Measurements from ENCODE around the gene MAPKAPK2. TPM values are rescaled to one million over a fixed set of nuclear protein-coding genes. Genes with fewer than 3 reads are reported as not detected.

Gene MAPKAPK2
- total RNA-seq, 1 donor from 2014 or later: 98.5 TPM

DNA sequence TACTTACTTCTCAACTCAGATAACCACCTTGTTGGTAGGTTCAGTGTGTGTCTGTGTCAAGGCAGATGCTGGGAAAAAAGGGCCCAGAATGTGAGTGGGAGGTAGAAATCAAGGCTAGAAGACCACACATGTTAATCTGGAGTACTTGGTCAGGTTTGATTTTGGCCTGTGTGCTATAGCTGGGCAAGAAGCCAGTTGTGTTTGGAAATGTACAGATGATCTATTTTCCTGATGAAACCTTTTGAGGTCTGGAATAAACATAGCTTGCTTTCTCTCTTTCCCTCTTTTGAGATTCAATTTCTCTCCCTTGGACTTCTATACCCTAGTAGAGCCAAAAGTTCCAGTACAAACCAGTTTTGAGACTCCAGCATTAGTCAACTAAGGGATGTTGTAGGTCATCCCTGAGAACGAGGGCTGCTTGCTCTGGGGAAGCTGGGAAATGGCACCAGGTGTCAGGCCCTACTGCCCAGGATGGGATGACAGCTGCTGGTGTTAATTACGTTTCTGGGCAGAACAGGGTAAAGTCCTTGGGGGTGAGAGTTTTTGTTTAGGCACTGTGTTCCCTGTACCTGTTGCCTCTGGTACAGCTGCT is 15.8 kb downstream of the MAPKAPK2 start:
- intact Hi-C loops (cut with micrococcal nuclease): no loop called here

DNA sequence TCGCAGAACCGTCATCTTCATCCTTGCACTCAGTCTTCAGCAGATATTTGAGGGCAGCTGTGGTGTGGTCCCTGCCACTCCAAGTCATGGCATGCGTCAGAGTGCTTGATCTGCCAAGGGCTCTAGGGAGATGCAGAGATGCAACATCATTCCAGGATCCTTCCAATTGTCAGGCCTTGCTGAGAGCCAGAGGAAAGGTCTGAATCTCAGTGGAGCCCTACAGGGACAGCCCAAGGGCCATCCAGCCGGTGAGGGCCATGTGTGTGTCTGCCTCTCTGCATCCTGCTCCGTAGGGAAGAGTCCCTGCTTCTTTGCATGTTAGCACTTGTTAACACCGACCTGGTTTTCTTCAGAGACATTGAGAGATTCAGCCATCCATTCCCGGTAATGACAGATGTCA is 17.6 kb downstream of the MAPKAPK2 start:
- intact Hi-C loops (cut with micrococcal nuclease): no loop called here

DNA sequence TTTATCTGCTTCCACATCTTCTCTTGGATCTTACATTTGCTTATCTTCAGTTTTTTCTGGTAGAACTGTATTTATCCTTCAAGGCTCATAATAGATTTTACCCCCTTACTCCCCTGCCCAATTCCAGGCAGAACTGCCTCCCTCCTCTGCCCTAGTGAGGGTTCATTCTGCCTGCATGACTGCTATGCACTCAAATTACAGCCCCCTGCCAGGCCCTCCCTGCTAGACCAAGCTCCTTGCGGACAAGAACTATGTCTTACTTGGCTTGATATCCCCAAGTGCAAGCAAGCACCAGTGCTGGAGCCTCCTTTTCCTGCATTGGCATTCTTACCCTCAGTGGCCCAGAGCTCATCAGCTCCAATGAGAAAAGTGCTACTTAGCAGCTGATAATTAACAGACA is 18.1 kb downstream of the MAPKAPK2 start:
- intact Hi-C loops (cut with micrococcal nuclease): loop anchor here (1.0 kb wide), 2 partner anchors 14 to 17 kb away; no protein-coding TSS in a partner anchor

DNA sequence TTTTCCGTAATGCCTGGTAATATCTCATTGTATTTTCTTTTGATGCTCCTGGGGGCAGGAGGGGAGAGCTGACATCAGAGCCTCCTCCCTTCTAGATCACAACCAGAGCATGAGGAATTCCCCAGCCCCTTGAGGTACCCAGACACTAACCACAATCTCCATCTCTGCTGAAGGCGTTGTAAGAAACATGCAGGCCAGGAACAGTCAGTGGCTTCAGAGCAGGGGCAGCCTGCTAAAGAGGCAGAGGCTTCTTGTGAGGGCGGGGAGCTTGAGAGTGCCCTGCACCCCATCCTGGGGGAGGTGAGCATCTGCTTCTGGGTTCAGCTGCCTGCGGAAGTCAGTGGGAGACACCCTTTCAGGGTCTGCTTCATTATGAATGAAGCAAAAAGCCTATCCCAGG is 19.0 kb downstream of the MAPKAPK2 start:
- intact Hi-C loops (cut with micrococcal nuclease): loop anchor here (1.0 kb wide), 2 partner anchors 14 to 17 kb away; no protein-coding TSS in a partner anchor

DNA sequence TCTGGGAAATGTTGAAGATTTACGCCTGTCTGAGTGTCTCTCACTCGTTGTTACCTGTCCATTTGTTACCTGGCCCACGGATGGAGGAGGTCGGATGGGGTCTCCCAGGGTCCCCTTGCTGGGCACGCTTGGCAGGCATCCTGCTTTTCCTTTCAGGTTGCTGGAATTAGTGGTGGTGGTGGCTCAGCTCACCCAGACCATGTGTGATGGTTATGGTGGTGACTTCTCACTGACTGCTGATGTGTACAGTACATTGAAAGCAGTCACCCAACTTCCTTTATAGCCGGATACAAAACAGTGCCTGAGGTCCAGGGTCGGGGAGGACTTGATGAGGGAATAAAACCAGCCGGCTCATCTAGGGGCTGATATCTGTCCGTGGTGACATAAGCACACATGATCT is 19.5 kb downstream of the MAPKAPK2 start:
- intact Hi-C loops (cut with micrococcal nuclease): no loop called here

DNA sequence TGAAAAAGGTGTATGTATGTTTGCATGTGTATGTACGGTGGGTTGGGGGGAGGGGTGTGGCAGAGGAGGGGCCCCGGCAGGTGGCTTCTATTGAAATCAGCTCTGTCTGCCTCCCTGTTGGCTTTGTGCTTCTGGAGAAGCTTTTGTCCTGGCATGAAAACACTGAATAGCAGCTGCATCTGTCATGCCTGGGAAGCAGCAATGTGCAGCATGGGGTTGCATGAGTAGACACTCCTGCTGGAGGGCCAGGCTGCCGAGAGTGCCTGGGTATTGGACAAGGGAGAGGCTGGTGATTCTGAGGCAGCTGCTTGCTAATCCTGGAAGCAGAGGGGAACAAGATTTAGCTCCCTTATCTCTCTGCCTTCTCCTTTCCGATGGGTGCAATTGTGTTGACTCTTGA is 20.5 kb downstream of the MAPKAPK2 start:
- intact Hi-C loops (cut with micrococcal nuclease): no loop called here

DNA sequence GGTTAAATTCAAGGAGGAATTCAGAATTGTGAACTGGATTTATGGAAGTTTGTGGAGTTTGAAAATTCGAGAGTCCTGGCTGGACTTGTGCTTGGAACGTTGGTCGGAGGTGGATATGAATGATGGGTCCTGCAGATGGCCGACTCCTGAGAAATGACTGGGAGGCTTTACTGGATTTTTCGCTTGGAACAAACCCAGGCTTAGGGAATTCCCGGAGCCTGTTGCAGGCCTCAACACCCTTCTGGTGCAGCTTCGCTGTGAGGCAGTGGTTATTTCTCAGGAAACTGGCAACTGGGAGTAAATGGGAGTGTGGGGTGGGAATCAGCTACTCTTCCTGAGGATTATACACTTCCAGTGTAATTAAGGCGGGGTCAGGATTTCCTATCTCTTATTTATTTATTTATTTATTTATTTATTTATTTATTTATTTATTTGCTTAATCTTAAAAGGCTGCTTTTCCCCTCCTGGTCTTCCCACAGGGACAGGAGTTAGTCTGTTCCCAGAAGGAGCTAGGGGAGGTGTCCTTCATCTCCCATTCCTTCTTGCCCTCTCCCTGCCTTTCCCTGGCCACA is 21.1 kb downstream of the MAPKAPK2 start:
- intact Hi-C loops (cut with micrococcal nuclease): no loop called here

DNA sequence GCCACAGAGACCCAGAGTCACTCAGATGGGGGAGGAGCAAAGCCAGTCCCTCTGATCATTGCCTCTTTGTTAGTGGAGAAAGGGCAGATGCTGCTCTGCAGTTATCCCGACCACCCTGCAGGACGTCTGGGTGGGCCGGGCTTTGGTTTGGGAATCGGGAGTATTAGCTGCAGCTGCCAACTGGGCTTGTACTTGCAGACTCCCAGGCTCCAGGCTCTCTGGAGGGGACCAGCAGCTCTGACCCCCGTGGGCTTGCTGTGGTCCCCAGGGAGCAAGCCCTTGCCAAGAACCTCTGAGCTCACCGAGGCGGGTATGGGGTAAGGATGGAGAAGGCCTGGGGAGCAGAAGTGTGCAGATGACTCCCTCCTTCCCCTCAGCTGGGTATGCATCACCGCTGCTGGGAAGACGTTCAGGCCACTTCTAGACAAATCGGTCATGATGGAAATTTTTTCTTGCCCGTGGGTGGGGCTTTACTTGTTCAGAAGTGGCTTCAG is 21.6 kb downstream of the MAPKAPK2 start:
- intact Hi-C loops (cut with micrococcal nuclease): no loop called here

DNA sequence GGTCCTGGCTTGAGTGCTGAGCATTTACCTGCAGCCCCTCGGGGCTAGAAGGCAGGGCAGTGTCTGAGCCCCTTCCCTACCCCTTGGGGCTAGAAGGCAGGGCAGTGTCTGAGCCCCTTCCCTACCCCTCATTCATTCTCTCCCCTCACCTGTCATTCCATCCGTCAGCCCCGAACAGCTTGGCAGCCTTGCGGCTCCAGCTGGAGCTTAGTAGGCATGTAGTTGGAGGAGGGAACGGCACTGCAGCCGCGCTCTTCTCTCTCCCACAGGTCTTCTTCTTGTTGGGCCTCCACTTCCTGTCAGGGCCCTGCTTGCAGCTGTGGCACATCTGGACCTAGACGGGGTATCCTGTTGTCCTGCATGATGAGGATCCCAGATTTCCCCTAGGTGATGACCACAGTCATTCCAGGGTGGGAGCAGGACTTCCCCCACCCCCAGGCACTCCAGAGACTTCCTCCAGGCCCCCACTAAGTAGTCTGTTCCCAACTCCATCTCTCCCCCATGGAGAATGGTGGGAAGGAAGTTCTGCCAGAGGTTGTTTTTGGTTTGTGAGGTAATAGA is 22.2 kb downstream of the MAPKAPK2 start:
- intact Hi-C loops (cut with micrococcal nuclease): no loop called here

DNA sequence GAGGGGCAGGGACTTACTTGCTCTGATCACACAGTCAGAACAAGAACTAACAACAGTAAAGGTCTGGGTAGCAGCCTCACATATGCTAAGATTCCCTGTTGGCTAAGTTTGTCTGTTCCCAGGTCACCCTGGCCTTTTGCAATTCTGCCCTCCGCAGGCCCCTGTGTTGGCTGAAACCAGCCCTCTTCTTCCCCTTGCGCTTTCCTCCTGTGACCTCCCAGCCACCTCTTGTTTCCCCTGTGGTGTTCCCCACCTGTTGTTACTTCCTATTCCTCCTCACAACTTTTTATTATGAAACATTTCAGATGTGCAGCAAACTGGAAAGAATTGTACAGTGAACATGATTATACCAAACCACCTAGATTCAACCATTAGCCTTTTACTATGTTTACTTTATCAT is 23.4 kb downstream of the MAPKAPK2 start:
- intact Hi-C loops (cut with micrococcal nuclease): no loop called here

DNA sequence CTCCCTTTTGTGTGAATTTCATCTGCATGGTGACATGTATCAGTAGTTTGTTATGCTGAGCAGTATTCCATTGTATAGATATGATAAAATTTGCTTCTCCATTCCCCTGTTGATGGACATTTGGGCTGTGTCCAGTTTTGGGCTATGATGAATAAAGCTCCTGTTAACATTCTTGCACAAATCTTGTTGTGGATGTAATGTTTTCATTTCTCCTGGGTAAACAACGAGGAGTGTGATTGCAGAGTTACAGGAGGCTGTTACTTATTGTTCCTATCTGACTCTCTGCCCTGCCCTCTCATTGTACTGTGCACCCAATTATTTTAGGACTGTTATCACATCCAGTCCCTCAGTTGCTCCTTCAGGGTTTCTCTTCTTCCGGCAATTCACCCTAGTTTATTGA is 24.2 kb downstream of the MAPKAPK2 start:
- intact Hi-C loops (cut with micrococcal nuclease): no loop called here

DNA sequence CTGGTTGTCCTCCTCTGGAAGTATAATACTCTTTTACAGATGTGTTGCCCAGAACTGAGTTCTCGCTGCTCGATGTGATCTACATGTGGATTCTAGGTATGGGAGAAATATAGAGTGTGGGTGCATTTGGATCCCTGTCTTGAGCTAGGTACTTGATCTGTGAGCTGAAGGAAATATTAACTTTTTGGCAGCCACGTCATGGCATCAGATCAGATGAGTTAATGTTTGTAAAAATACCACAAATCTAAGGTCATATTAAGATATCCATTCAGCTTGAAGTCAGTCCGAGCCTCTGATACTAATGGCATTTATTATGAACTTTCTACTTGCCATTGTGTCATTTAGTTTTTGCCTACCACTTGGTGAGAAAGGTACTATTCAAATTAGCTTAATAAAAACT is 24.6 kb downstream of the MAPKAPK2 start:
- intact Hi-C loops (cut with micrococcal nuclease): no loop called here

DNA sequence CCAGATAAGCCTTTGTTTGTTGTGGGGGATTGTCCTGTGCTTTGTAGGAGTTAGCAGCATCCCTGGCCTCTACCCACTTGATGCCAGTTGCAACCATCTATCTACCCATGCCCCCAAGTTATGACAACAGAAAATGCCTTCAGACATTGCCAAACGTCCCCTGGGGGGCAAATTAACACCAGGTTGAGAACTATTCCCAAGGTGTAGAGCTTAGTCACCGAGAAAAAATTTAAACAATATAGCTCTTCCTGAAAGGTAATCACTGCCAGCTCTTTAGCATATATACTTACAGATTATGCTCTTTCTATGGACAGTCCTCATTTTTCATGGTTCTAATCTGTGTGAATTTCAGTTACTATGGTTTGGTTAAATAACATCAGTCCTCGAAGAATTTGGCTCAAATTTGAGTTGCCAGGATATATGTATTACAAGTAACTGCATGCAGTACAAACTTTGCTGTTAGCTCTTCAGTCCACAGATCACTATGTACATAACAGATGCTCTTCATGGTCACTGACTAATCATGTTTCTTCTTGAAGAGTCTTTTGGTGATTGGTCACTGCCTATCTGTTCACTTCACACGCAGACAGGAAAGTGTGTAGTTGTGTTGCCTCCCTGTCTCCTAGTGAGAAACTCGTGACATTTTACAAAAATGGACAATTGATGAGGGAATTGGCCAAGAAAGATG is 25.2 kb downstream of the MAPKAPK2 start:
- intact Hi-C loops (cut with micrococcal nuclease): no loop called here

DNA sequence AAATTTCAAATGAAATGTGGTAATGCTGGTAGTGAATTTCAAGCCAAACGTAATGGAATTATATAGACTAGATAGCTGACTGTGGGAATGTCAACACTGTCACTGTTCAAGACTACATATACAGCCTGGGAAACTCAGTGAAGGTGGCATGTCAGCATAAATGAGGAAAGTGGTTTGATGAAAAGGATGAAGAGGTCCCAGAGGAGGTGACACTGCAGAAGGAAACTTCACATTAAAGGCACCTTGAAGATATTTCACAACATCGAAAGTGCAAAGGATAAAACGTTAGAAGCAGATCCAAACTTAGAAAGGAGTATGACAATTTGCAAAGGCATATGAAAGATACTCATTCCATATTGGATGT is 25.7 kb downstream of the MAPKAPK2 start:
- intact Hi-C loops (cut with micrococcal nuclease): no loop called here

DNA sequence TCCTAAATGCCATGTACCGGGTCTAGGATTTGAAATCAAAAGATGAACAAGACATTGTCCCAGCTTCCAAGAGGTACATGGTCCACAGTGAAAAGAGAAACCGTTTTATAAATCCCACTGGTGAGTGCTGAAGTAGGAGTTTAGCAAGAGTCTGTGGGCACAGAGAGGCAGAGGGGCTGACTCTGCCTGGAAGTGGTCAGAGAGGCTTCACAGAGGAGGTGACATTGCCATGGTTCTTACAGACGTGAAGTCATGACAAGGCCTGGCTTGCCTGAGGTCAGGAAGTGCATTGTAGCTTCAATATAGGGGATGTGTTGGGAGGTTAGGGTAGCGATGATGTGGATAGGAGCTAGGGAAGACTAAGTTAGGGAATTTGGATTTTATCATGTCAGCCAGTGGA is 28.4 kb downstream of the MAPKAPK2 start:
- intact Hi-C loops (cut with micrococcal nuclease): no loop called here

DNA sequence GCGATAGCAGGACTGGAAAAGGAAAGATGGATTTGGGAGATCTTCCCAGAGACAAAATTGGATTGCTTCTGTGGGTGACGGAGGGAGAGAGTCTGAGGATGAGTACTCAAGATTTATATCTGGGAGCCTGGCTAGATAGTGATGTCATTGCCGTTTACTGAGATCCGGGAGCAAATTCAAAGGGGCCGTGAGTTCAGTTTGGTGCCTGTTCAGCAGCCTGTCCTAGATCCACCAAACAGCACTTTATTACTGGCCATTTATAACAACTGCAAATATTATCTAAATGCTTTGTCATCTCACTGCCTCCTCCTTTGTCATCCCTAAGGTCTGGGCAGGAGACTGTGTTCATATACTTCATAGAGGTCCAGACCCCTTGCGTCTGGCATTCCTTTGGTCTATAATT is 29.2 kb downstream of the MAPKAPK2 start:
- intact Hi-C loops (cut with micrococcal nuclease): no loop called here

DNA sequence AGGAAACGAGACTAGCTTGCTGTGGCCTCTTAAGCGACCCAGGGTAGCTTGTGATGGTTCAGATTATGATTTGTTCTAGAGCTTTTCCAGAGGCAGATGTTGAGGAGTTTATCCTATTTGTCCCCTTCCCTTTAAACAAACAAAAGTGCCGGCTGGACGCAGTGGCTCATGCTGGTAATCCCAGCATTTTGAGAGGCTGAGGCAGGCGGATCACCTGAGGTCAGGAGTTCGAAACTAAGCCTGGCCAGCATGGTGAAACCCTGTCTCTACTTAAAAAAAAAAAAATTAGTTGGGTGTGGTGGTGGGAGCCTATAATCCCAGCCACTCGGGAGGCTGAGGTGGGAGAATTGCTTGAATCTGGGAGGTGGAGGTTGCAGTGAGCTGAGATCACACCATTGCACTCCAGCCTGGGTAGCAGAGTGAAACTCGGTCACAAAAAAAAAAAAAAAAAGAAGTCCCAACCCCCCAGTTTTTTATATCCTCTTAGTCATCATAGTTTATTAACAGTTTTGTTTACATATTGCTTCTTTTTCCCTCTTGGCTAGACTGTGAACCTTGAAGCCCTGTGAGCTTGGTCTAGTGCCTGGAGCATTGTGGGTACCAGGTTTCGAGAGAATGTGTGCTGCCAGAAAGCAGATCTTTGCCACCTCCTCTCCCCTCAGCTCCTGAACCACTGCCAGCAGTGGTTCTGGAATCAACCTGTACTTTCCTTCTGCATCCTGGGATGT is 29.8 kb downstream of the MAPKAPK2 start:
- intact Hi-C loops (cut with micrococcal nuclease): no loop called here

DNA sequence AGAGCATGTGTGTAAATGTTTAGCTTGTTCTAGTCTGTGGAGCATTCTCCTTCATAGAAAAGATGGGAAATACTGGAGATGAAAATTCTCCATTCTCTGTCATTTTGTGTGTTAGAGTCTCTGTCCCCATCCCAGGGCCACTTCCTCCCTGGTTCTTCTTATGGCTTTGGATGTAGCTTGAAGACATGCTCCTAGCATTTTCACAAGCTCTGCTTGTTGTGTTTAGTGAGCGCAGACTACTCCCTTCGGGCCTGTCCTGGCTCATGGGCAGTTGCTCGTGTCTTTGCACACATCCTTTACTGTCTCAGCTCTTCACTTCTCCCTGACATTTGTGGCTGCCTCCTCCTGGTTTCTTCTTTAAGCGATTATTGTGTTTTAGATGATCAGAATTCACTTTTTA is 30.4 kb downstream of the MAPKAPK2 start:
- intact Hi-C loops (cut with micrococcal nuclease): no loop called here

DNA sequence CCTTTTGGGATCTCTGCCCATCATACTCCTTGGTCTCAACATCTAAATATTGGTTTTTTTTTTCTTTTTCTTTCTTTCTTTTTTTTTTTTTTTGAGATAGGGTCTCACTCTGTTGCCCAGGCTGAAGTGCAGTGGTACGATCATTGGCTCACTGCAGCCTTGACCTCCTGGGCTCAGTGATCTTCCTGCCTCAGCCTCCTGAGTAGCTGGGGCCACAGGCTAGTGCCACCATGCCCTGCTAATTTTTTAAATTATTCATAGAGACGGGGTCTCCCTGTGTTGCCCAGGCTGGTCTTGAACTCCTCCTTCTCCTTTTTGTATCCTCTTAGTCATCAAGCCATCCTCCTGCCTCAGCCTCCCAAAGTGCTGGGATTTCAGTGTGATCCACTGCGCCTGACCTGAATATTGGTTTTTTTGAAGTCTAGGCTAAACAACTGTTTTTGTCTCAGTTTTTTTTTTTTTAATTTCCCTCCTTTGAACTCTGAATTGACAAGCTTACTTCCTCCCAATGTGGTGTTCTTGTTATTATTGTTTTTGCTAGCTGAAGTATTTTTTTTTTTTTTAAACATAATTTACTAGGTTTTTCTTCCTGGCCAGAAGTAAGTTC is 30.9 kb downstream of the MAPKAPK2 start:
- intact Hi-C loops (cut with micrococcal nuclease): loop anchor here (1.0 to 2.0 kb wide), 3 partner anchors 51 to 106 kb away; partner anchors contain the start of gene DYRK3

DNA sequence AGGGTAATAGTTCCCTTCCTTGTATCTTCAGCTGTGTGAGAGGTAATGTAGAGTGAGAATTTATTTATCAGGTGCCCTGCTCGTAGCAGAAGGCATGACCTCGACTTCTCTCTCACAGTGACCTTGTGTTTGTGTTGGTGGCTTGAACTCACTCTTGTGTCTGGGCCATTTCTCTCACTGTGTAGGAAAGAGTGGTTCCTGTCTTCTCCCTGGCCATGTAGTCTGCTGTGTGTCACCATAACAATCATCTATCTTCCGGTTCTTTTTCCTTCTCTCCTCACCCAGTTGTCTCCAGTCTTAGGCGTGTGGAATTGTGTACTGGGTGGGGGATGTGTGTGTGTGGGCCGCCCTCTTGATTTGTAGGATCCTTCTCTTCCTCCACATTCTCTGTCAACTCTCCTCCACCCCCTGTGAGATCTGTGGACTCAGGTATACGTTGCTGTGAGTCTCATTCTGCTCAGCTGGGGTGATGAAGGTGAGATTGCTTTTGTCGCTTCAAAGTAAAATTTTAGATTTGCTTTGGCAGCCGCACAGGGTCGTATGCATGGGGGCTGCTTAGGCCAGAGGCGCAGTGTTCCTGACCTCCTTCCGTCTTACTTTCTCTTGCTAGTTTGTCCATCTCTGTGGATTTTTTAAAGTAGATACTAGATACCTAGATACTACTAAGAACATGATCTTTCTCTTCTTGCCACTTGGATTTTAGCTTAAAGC is 31.6 kb downstream of the MAPKAPK2 start:
- intact Hi-C loops (cut with micrococcal nuclease): loop anchor here (1.0 to 2.0 kb wide), 3 partner anchors 52 to 107 kb away; partner anchors contain the start of gene DYRK3
